ENCODE results near the gene ITGB1. TPM values are rescaled to one million over a fixed set of nuclear protein-coding genes. Genes with fewer than 3 reads are reported as not detected.

Gene ITGB1
- total and polyA plus RNA-seq, 9 donors: 207 to 517 (median 276) TPM

DNA sequence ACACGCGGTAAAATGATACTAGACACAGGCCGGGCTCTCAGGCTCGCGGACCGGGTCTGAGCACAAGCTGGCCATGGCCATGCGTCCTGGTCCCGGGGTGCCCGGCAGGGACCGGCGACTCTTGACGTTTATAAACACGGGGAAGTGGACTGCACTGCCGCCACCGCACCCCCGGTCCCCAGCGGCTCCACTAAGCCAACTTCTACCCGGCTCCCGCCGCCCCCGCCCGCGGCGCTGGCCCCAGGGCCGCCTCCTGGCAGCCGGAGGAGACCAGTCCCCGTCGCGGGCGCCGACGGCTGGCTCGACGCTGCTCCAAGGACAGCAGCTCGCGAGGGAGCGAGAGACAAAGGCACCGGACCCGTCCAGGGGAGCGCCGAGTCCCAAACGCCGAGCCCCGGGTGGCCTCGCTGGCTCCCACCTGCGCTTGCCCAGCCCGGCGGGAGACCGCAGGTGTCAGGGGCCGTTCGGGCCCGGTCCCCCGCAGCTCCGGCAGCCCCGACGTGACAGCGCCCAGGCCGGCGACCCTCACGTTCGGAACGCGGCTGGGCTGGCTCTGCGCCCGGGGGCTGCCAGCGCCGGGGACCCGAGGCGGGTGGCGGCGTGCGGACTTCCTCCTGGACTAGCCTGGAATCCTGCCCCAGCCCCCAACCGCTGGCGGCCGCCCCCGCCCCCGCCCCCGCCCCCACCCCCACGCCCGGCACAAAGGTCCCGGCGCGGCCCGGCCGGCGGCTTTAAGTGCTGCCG is 517 bp downstream of the ITGB1 start:
- peak overlapping the region; percentile 85 for H3K4me3 ChIP-seq
- no peaks in the 10 kb centered on the region for H3K36me3 ChIP-seq
- H3K27me3 ChIP-seq: no peaks in the 10 kb centered on the region
- peaks cover 16% of the 10 kb centered on the region for H3K4me1 ChIP-seq (ENCODE audit: insufficient read depth)
- TF ChIP-seq, protein P1, sequence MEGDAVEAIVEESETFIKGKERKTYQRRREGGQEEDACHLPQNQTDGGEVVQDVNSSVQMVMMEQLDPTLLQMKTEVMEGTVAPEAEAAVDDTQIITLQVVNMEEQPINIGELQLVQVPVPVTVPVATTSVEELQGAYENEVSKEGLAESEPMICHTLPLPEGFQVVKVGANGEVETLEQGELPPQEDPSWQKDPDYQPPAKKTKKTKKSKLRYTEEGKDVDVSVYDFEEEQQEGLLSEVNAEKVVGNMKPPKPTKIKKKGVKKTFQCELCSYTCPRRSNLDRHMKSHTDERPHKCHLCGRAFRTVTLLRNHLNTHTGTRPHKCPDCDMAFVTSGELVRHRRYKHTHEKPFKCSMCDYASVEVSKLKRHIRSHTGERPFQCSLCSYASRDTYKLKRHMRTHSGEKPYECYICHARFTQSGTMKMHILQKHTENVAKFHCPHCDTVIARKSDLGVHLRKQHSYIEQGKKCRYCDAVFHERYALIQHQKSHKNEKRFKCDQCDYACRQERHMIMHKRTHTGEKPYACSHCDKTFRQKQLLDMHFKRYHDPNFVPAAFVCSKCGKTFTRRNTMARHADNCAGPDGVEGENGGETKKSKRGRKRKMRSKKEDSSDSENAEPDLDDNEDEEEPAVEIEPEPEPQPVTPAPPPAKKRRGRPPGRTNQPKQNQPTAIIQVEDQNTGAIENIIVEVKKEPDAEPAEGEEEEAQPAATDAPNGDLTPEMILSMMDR (IDR thresholded peaks at IDR 0.05): no peak
- TF ChIP-seq POLR2A (IDR thresholded peaks at IDR 0.05) (no peak), EP300 (IDR thresholded peaks at IDR 0.05) (no peak)
- peak; percentile 50 to 77 (median 74) for DNase-seq
- peak overlapping the region; percentile 86 to 97 for H3K27ac ChIP-seq
- H3K9me3 ChIP-seq: no peaks in the 10 kb centered on the region
- WGBS, 3 donors: 0% methylated on average over 33 to 87 of the region's 87 CpGs
- intact Hi-C loops (cut with DNase I): loop anchor here in 1 of 4 donors (5.0 kb wide), 1 partner anchor 610 kb away; the partner anchor contains the start of gene EPC1

- intact Hi-C loops (cut with DNase I): loop anchor here in 1 of 4 donors (5.0 kb wide), 1 partner anchor 609 kb away; the partner anchor contains the start of gene EPC1
These were observed 1.4 kb downstream of the ITGB1 start for GRCh38 chr10:32956365-32957197.

DNA sequence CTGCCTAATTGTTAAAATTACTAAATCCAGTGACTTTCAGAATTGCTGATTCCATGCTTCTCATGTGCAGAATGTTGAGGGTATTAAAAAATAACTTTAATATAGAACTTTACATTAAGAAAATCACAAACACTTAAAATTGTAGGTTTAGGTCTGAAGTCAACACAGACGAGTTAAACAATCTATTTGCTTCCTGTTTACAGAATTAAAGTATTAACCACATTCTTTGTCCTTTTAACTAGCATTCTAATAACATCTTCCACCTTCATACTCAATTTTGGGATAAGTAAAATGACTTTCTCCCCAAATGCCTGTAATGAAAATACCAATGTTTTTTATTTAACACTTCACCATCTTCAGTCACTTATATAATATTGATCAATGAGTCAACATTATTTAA is 2.2 kb downstream of the ITGB1 start:
- 9 to 25% (median 13%) methylated on average over 1 of the region's 1 CpG for WGBS, 3 donors
- H3K27ac ChIP-seq: no peak overlapping the region
- no peaks in the 10 kb centered on the region for H3K36me3 ChIP-seq
- intact Hi-C loops (cut with DNase I): loop anchor here in 1 of 4 donors (5.0 kb wide), 1 partner anchor 608 kb away; the partner anchor contains the start of gene EPC1
- peaks cover 12% of the 10 kb centered on the region for H3K4me1 ChIP-seq (ENCODE audit: insufficient read depth)
- no peaks in the 10 kb centered on the region for H3K9me3 ChIP-seq
- peak overlapping the region; percentile 3 for H3K4me3 ChIP-seq
- no peaks in the 10 kb centered on the region for H3K27me3 ChIP-seq
- TF ChIP-seq EP300 (IDR thresholded peaks at IDR 0.05) (no peak), POLR2A (IDR thresholded peaks at IDR 0.05) (no peak)
- TF ChIP-seq, protein P1 (IDR thresholded peaks at IDR 0.05): no peak
- DNase-seq: no peak

More at GRCh38 chr10:32956365-32957197, 1.4 kb downstream of the ITGB1 start:
- Histone ChIP-seq H3K27ac (peak overlapping the region; percentile 86 to 97), H3K4me3 (peak overlapping the region; percentile 85), H3K4me1 (ENCODE audit: insufficient read depth) (peaks cover 12% of the 10 kb centered on the region), H3K36me3 (no peaks in the 10 kb centered on the region), H3K9me3 (no peaks in the 10 kb centered on the region), H3K27me3 (no peaks in the 10 kb centered on the region)
- WGBS, 3 donors: 16 to 24% (median 20%) methylated on average over 13 of the region's 13 CpGs
- no peak for DNase-seq
- TF ChIP-seq POLR2A (IDR thresholded peaks at IDR 0.05) (no peak), EP300 (IDR thresholded peaks at IDR 0.05) (no peak)
- TF ChIP-seq, protein P1 (IDR thresholded peaks at IDR 0.05): no peak

DNA sequence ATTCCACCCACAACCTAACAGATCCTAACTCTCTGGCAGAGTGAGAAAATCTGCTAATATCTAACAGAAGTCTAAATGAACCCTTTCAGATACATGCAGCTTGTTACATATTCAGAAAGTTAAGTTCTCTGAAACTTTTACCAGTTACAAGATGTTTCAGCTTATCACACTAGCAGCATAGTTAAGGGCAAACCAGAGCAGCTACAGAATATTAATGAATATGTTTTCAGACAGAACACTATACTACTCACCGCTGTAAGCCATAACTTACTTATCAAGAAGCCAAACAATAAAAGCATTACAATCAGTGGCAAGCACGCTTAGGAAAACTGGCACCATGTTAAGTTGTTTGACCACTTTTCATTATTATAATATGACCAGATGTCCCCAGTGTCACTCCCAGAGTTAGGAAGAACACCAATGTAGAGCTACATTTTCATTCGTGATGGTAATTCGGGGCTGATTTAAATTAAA is 2.7 kb downstream of the ITGB1 start:
- peak overlapping the region; percentile 3 for H3K4me3 ChIP-seq
- TF ChIP-seq, protein P1 (IDR thresholded peaks at IDR 0.05): no peak
- TF ChIP-seq EP300 (IDR thresholded peaks at IDR 0.05): no peak
- TF ChIP-seq POLR2A (IDR thresholded peaks at IDR 0.05): no peak
- H3K4me1 ChIP-seq (ENCODE audit: insufficient read depth): peaks cover 12% of the 10 kb centered on the region
- no peaks in the 10 kb centered on the region for H3K9me3 ChIP-seq
- H3K27ac ChIP-seq: no peak overlapping the region
- H3K27me3 ChIP-seq: no peaks in the 10 kb centered on the region
- no peak for DNase-seq
- no peaks in the 10 kb centered on the region for H3K36me3 ChIP-seq
- intact Hi-C loops (cut with DNase I): loop anchor here in 1 of 4 donors (5.0 kb wide), 1 partner anchor 608 kb away; the partner anchor contains the start of gene EPC1
- WGBS, 3 donors: 22 to 34% (median 22%) methylated on average over 4 of the region's 4 CpGs
